Suprapubic skin (tissue), 4 donors: ENCODE measurements around the gene TNRC6B. TPM values are rescaled to one million over a fixed set of nuclear protein-coding genes. Genes with fewer than 3 reads are reported as not detected.
"Not testable (repeated sequence)": the region's sequence is repeated elsewhere in the genome, so short reads cannot be mapped to it uniquely, and the experiment has no call there.

Experiments
- DNase-seq, 2 donors: peaks; one replicate each; pipeline ENCODE4 v3.0.0-alpha.2; 2019; ENCODE audit warnings: low spot score in 2 of 2
- H3K27ac ChIP-seq: fragments of 200-600 bp; sonication (generic); one replicate; pipeline ENCODE4 v1.5.1; 2019
- H3K27me3 ChIP-seq: fragments of 200-600 bp; sonication (generic); one replicate; pipeline ENCODE4 v1.5.1; 2019
- H3K36me3 ChIP-seq: fragments of 200-600 bp; sonication (generic); one replicate; pipeline ENCODE4 v1.5.1; 2019
- H3K4me1 ChIP-seq: fragments of 200-600 bp; sonication (generic); one replicate; pipeline ENCODE4 v1.5.1; 2019
- H3K4me3 ChIP-seq: fragments of 200-600 bp; sonication (generic); one replicate; pipeline ENCODE4 v1.5.1; 2019; ENCODE audit warnings: mild to moderate bottlenecking
- H3K9me3 ChIP-seq: fragments of 200-600 bp; sonication (generic); one replicate; pipeline ENCODE4 v1.5.1; 2019
- CTCF ChIP-seq, 2 donors: fragments of 200-600 bp in 1 of 2; fragments of 450-650 bp in 1 of 2; sonication (generic) in 1 of 2; IDR thresholded peaks; one replicate each; pipeline ENCODE4 v1.5.1; 2016 to 2019; ENCODE audit warnings: antibody characterized with exemption in 2 of 2, mild to moderate bottlenecking in 1 of 2, moderate library complexity in 1 of 2
- EP300 ChIP-seq: sonication (generic); formaldehyde crosslinking; IDR thresholded peaks from one replicate; pipeline ENCODE4 v1.6.1; 2017; ENCODE audit warnings: antibody characterized with exemption
- POLR2A ChIP-seq, 2 donors: fragments of 450-650 bp; IDR thresholded peaks; one replicate each; pipeline ENCODE4 v1.6.1; 2017; ENCODE audit warnings: antibody characterized with exemption in 2 of 2, mild to moderate bottlenecking in 2 of 2, moderate library complexity in 2 of 2
- POLR2AphosphoS5 ChIP-seq, 3 donors: sonication (generic); formaldehyde crosslinking; IDR thresholded peaks; one replicate each; pipeline ENCODE4 v1.6.1; 2017; ENCODE audit warnings: antibody characterized with exemption in 3 of 3
- WGBS: methylation state at CpG from one replicate; pipeline ENCODE4 v1.1.5; 2018; 5-methylcytosine and 5-hydroxymethylcytosine counted together
- total RNA-seq, 4 donors: library from RNA; depleted of rRNA; stranded (reverse); fragments of >200 nt; gene quantifications; one replicate each; pipeline ENCODE4 v1.1.0, GENCODE V29; 2016

The TNRC6B gene
- total RNA-seq, 4 donors from 2014 or later, result 44.2 to 179 (median 55.5) TPM

- Histone ChIP-seq H3K4me1 (peaks cover 27% of the 10 kb centered on the region), H3K27me3 (no peaks in the 10 kb centered on the region), H3K4me3 (no peak overlapping the region), H3K27ac (no peak overlapping the region), H3K36me3 (no peaks in the 10 kb centered on the region), H3K9me3 (no peaks in the 10 kb centered on the region)
- 48% methylated on average over 1 of the region's 1 CpG for WGBS
- DNase-seq, result no peak
- no peak for TF ChIP-seq POLR2A (IDR thresholded peaks at IDR 0.05)
These were observed 12.3 kb downstream of the TNRC6B start for GRCh38 chr22:40189997-40190396.

DNA sequence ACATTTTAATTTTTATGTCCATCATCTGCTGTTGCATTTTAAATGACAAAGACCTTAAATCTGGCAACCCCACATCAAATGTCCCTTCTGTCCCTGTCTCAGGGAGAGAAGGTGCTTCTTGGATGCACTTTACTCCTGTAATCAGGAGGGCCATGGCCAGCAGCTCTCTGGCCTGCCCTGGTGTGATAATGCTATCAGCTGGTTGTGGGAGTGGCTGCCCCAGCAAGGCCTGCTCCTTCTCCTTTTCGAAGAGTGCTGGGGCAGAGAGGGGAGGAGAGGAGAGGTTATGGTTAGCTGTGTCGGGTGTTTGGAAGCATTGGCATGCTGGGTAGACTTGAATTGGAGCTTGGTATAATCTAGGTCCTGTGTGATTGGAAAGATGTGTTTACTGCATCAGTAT lies 12.8 kb downstream of the TNRC6B start:
- Histone ChIP-seq H3K36me3 (no peaks in the 10 kb centered on the region), H3K4me3 (no peak overlapping the region), H3K9me3 (no peaks in the 10 kb centered on the region), H3K4me1 (peaks cover 23% of the 10 kb centered on the region), H3K27me3 (no peaks in the 10 kb centered on the region), H3K27ac (no peak overlapping the region)
- WGBS, result 71% methylated on average over 2 of the region's 2 CpGs
- TF ChIP-seq EP300, result no peak
- TF ChIP-seq POLR2A (IDR thresholded peaks at IDR 0.05), result no peak
- no peak for TF ChIP-seq POLR2AphosphoS5 (IDR thresholded peaks at IDR 0.05)
- TF ChIP-seq CTCF (IDR thresholded peaks at IDR 0.05), result no peak
- no peak for DNase-seq

DNA sequence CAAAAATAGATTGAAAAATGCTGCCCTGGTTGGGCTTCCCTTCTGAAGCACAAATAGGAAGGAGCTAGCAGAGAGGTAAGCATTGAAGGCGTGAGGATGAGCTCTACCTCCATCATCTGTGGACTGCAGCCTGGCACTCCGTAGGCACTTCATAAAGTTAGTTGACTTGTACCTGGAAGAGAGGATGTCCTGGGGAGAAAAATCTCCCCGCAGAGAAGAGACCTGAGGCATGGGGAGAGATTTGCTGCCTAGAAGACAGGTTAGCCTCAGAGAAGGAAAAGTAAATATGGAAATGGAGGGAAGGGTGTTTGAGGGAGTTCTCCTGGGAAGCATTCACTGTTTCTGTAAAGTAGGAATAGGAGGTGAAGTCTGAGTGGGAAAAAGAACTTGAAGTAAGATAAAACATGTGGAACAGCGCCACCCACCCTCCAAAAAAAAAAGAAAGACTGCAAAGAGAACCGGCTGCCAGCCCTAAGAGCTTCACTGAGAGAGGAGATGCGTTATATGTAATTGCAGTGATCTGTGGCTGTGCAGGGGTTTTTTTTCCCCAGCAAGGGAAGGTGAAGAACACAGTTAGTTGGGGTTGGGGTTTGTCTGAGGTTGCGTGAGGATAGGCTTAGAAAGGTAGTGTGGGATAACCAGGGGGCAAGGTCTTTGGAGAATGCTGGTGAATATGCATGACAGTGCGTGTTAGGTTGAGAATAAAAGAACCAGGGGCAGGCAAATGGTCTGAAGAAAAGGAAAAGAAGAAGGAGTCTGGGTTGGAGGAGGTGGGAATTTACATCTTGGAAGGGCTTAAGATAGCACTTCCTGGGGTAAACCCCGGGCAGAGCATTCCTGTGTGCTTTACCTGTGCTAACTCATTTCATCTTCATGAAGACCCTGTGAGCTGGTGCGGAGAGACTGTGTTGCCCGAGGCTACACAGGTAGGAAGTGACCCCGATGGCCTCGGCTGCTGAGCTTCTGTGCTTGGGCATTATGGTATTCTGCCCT lies 16.0 kb downstream of the TNRC6B start:
- WGBS, result 55% methylated on average over 13 of the region's 13 CpGs
- Histone ChIP-seq H3K36me3 (no peaks in the 10 kb centered on the region), H3K4me3 (no peak overlapping the region), H3K27me3 (no peaks in the 10 kb centered on the region), H3K9me3 (no peaks in the 10 kb centered on the region), H3K27ac (no peak overlapping the region), H3K4me1 (peaks cover 28% of the 10 kb centered on the region)
- peak in 1 of 2 donors; percentile 34 for DNase-seq
- TF ChIP-seq POLR2A (IDR thresholded peaks at IDR 0.05) (no peak), EP300 (no peak), POLR2AphosphoS5 (IDR thresholded peaks at IDR 0.05) (no peak), CTCF (IDR thresholded peaks at IDR 0.05) (no peak)

GRCh38 chr22:40194656-40195055 lies 16.9 kb downstream of the TNRC6B start:
- Histone ChIP-seq H3K27me3 (no peaks in the 10 kb centered on the region), H3K36me3 (no peaks in the 10 kb centered on the region), H3K9me3 (no peaks in the 10 kb centered on the region), H3K4me1 (peaks cover 28% of the 10 kb centered on the region), H3K4me3 (no peak overlapping the region), H3K27ac (no peak overlapping the region)
- 66% methylated on average over 3 of the region's 3 CpGs for WGBS
- peak in 1 of 2 donors; percentile 5 for DNase-seq
- no peak for TF ChIP-seq POLR2AphosphoS5 (IDR thresholded peaks at IDR 0.05)
- no peak for TF ChIP-seq POLR2A (IDR thresholded peaks at IDR 0.05)
- TF ChIP-seq CTCF (IDR thresholded peaks at IDR 0.05), result no peak
- no peak for TF ChIP-seq EP300

DNA sequence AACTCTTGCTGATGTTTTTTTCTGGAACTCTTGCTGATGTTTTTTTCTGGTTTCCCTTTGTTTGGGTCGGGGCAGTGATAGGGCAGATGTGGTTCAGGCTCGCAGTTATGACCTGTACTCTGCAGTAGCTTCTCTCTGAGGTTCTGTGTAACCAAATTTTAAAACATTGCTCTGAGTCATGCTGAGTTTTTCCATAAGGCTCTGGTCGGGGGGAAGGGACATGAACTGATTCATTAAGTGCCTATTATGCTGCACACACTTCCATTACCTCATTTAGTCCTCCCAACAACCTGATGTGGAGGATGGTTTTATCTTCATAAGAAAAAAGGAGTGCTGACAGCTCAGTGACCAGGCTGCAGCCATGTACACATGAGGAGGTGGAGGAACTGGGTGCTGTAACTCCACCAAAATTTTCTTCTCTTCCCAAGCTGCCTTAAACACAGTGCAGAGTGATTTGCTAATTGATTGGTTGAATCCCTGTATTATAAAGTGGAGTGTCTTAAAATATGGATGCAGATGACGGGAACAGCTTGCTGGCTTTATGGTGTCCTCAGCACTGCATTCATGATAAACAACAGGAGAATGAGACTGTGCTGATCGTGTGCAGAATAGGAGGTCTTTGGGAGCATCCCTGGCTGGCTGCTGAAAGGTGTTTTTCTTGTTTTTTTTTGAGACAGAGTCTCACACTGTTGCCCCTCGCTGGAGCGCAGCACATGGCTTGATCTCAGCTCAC lies 19.1 kb downstream of the TNRC6B start:
- H3K9me3 ChIP-seq, result no peaks in the 10 kb centered on the region
- peak in 1 of 2 donors; percentile 27 for DNase-seq

DNA sequence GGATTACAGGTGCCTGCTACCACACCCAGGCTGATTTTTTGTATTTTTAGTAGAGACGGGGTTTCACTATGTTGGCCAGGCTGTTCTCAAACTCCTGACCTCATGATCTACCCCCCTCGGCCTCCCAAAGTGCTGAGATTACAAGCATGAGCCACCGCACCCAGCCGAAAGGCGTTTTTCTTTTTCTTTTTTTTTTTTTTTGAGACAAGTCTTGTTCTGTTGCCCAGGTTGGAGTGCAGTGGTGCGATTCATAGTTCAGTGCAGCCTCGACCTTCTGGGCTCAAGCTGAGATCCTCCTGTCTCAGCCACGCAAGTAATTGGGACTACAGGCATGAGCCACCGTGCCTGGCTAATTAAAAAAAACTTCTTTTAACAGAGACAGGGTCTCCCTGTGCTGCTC lies 19.7 kb downstream of the TNRC6B start:
- not testable (repeated sequence) for H3K4me3 ChIP-seq, H3K27me3 ChIP-seq, H3K9me3 ChIP-seq, H3K36me3 ChIP-seq, H3K27ac ChIP-seq
- WGBS, result 46% methylated on average over 9 of the region's 9 CpGs
- peaks cover 28% of the 10 kb centered on the region for H3K4me1 ChIP-seq
- peak in 1 of 2 donors; percentile 46 for DNase-seq

More for the DNA sequence above, 19.1 kb downstream of the TNRC6B start:
- 57% methylated on average over 7 of the region's 7 CpGs for WGBS
- no peak for TF ChIP-seq EP300
- no peak for TF ChIP-seq POLR2AphosphoS5 (IDR thresholded peaks at IDR 0.05)
- no peak for TF ChIP-seq POLR2A (IDR thresholded peaks at IDR 0.05)
- TF ChIP-seq CTCF (IDR thresholded peaks at IDR 0.05), result no peak
- Histone ChIP-seq H3K36me3 (no peaks in the 10 kb centered on the region), H3K4me3 (no peak overlapping the region), H3K27me3 (no peaks in the 10 kb centered on the region), H3K4me1 (peaks cover 28% of the 10 kb centered on the region), H3K27ac (no peak overlapping the region)
